HG03460 (cell line): Measurements from ENCODE around the gene MYL9.

Experiments
- ATAC-seq: cut with Tn5 transposase; IDR thresholded peaks from one replicate; pipeline ENCODE4 v1.9.1; 2021; ENCODE audit not compliant: unreplicated experiment

MYL9 gene

DNA sequence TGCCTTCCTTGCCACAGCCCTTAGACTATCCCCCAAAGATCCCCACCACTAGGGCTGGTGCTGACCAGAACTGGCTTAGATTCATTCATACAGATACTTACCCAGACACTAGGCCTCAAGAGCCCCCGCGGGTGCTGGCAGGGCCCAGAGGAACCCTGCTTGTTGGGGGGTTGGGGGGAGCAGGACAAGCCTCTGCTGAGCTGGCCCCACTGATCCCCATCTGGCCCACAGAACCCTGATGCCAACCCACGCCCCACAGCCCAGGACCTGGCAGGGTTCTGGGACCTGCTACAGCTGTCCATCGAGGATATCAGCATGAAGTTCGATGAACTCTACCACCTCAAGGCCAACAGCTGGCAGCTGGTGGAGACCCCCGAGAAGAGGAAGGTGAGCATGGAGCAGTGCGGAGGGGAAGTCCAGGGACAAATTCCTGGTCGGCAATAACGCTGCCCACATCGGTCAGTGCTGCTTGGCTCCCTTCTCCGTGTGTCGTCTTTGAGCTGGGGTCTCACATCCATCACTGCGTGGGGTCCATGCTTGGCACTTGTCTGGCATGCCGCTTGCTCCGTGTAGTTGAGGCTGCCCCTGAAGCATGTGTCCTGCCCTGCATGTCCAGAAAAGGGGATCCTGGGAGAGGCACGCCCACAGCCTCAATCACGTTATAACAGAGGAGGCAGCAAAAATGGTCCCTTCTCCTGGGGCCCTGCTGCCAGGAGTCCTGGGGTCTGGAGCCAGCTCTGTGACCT, 15.5 kb upstream of the MYL9 start:
- ATAC-seq: no peak

DNA sequence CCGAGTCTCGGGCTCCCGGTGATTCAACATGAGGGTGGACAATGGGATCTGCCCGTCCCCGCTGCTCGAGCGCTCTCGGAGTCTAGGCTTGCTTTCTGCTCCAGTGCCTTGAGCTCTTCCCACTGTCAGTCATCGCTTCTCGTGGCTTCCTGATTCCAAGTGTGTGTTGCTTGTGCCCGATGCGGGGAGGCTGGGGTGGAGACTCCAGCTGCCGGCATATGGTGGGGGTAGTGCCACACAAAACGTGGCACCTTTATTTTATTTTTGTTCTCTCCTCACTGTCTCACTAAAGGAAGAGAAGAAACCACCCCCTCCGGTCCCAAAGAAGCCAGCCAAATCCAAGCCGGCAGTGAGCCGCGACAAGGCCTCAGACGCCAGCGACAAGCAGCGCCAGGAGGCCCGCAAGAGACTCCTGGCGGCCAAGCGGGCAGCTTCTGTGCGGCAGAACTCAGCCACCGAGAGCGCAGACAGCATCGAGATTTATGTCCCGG, 14.8 kb upstream of the MYL9 start:
- ATAC-seq: no peak

DNA sequence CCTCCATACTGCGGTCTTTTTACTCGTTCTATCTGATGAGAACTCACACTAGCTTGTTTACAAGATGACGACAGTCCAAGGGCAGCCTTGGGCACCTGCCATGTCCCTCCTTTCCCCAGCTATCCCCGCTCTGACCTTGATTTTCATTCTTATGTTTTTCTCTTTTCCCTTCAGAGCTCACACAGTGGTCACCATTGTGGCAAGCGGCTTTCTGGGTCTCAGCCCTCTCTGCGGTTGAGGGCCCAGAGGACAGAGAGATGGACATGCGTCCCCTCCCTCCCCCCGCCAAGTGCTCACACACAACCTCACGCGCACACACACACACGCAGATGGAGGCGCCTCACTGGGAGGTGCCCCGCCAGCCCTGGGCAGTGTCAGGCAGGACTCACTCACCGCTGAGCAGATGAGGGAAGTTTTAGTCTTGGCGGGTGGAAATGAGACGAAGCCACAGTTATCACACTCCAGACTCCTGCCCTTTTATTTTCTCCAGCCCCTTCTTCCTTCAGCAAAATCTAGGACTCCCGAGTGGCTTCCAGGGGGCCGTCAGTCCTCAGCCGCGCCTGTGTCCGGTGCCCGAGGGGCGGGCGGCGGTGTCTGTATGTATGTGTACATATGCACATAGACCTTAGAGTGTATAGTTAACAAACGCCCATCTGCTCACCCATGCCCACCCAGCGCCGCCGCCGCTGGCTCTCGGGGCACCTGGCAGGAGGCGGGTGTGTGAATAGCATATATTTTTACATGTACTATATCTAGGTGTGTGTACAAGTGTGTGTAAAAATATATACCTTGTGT, 13.8 kb upstream of the MYL9 start:
- no peak for ATAC-seq

DNA sequence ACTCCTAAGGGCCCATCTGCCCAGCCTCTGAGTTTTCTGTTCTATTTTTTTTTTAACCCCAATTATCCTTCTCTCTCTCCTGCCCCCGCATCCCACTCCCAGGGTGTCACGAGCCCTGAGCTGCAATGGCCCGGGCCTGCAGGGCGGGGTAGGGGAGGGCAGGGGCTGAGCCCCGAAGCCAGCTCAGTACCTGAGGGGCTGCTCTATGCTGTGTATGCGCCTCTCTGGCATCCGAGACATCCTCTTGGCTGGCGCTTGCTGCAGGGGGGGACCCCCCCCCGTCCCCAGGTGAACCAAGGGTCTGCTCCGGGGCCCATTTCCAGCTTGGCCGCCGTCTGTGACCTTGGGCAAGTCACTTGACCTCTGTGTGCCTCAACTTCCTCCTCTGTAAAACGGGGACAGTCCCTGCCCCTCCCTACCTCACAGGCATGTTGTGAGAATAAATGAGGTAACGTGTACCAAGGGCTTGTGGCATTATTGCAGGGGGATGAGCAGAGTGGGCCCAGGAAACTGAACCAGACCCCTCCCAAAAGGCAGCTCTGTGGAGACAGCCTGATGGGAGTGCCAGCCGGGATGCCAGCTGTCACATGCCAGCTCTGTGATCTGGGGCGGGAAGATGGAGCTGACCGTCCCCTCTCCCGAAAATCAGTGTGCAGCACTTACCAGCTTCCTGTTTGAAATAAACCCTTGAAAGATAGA, 13.0 kb upstream of the MYL9 start:
- no peak for ATAC-seq

DNA sequence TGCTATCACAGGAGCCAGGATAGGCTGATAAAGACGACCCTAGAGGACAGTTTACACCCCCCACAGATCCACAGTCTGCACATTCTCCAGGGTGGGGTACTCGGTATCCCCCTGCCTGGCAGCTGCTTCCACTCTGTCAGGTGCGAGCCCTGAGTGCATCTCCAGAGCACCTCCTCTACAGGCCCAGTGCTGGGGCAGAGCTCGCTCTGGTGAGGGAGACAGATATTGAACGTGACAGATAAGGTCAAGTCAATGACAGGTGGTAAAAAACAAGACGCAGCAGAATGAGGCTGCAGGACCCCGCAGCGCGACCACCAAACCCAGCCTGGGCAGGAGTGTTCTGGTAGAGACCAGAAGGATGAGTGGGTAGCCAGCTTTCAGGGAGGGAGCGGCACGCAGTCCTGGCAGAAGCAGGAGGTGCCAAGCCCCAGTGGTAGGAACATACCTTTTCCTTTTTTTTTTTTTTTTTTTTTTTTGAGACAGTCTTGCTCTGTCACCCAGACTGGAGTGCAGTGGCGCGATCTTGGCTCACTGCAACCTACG, 12.4 kb upstream of the MYL9 start:
- ATAC-seq: no peak

DNA sequence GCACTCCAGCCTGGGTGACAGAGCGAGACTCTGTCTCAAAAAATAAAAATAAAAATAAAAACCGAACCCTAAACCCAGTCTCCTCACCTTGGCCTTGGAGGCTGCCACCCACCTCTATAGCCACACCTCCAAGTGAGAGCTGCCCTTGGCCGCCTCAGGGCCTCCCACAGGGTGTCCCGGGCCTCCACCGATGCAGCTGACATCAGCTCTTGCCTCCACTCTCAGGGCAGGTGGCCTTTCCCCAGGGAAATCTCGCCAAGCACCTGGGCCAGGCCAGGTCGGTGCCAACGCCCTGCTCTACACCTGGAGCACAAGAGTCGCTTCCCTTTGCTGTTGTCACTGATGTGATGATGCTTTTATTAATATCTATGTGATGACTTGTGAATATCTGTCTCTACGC, 8.9 kb upstream of the MYL9 start:
- no peak for ATAC-seq

DNA sequence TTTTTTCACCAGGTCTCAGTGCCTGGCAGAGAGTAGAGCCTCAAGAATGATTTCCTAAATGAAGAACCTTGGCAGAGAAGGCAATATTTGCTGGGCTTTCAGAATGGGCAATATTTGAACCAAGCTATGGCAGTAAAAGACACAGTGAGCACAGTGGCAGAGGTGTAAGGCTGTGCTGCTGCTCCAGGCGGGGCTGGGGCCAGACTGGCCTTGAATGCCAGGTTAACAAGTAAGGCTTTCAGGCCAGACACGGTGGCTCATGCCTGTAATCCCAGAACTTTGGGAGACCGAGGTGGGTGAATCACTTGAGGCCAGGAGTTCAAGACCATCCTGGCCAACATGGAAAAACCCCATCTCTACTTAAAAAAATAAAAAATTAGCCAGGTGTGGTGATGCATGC, 8.5 kb upstream of the MYL9 start:
- no peak for ATAC-seq

DNA sequence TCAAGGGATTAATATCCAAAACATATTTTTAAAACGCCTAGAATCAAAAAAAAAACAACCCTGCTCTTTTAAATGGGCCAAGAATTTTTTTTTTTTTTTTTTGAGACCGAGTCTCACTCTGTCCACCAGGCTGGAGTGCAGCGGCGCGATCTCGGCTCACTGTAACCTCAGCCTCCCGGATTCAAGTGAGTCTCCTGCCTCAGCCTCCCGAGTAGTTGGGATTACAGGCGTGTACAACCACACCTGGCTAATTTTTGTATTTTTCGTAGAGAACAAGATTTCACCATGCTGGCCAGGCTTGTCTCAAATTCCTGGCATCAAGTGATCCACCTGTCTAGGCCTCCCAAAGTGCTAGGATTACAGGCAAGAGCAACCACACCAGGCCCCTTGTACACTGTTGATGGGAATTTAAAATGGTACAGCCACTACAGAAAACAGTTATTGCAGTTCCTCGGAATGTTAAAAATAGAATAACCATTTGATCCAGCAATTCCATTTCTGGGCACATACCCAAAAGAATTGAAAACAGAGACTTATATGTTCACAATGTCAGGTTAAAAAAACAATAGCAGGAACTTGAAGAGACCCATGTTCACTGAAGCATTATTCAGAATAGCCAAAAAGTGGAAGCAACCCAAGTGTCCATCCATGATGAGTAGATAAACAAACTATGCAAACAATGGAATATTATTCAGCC, 3.1 kb upstream of the MYL9 start:
- no peak for ATAC-seq

DNA sequence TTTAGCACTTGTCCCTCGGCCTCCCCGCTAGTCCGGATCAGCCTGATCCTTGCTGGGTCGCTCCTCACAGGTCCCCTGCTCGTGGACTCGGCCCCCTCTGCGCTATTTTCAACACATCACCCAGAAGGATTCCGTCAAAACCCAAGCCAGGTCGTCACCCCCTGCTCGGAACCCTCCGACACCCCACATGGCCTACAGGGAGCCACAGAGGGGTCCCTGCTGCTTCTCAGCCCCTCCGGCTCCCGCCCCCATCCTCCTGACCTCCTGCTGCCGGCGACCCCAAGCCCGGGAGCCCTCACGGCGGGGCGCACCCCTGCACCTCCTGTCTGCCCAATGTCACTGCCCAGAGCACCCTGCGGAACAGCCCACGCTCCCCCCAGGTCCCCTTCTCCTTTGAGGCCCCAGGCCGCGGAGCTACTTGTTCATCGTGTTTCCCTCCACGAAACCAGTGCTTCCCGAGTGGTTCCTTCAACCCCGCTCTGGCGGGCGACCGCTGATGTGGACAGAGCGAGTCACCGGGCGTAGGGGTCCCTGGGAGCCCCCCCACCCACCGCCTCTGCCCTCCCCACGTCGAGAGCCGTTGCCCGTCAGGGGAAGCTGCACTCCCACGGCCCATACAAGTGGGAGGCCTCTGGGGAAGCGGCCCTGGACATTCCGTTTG, 638 bp upstream of the MYL9 start:
- ATAC-seq: no peak

DNA sequence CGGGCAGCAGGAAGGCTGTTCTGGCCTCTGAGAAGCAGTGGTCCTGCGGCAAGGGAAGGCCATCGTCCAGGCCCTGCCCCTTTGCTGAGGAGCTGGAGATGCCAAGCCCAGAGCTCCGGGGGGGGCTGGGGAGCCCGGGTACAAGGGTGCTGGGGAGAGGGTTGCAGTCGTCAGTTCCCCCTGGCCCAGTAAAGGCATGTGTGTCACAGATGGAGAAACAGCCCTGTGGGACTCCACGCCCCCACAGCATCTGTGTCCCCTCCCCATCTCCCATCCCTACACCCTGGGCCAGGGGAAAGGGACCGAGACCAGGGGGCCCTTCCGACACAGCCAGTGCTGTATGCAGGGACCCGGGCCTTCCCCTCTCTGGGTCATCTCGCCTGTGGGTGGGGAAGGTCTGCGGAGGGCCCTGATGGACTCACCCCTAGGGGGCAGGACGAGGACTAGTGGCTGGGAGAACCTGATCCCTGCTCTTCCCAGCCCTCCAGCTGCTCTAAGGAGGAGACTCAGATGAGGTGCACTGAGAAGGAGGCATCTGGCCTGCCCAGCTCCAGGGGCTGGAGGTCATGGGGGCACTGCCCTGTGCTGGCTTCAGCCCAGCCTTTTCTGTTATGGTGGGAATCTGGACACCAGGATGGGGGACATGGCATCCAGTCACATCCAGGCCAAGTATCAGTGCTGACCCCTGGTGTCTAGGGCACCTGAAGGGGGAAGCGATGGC, 609 bp downstream of the MYL9 start:
- ATAC-seq: no peak

DNA sequence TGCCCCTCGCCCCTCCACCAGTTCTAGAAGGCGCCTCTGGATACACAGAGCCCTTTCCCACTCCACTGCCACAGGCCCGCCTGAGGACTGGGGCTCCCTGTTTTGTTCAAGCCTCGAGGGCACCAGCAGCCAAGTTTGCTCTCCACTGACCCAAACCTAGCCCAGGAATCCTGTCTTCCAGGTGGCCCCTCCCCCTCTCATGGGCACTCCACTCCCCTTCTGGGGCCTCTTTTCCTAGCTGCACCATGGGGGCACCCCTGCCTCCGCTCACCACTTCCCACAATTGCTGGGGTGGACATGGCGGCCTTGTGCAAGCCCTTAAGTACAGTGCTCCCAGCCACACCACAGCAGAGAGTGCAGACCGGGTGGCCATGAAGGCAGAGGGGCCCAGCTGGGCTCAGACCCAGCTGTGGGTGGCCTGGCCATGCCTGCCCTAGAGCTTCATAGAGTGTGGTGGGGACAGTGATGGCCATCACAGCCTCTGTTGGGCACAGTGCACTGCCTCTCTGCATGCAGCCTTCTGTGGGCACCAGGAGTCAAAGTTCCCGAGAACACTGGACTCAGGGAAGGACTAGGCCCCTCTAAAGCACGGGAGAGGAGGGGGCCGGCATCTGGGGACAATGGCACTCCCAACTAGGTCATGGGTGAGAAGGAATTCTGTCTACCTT, 1.3 kb downstream of the MYL9 start:
- ATAC-seq: no peak

DNA sequence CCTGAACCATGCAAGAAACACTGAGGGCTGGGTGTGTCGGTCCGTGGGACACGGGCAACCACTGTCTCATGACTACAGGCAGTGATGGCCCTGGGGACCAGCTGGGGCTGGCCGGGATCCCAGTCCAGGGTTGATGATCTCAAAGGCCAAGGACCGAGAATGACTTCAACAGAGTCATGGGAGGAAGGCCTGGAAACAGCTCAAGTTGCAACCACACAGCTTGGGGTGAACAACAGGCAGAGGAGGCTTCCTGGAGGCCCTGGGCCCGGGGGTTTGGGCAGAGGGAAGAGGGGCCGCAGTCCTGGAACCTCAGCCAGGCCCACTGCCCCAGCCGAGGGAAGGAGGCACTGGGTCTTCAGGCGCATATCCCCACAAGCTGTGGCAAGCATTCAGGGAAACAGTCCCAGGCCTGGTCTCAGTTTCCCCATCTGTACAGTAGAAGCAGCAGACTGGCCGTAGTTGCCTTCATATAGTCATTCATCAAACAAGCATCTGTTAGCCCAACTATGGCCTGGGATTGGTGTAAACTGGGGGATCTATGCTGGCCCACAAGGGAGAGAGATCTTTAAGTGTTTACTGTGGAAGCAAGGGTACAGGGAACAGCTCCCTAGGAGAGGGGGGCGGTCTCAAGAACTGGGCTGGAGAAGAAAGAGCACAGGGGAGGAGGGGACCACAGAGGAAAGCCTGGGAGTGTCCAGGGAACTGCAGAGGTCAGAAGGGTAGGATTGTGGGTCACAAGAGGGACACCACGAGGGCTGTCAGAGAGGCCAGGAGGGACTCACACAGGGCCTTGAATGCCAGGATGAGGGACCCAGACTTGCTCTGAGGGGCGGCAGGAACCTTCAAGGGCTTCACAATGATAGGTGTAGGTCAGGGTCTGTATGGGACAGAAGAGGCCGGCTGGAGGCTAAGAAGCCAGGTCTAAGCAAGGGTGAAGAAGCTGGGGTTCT, 2.1 kb downstream of the MYL9 start:
- no peak for ATAC-seq

DNA sequence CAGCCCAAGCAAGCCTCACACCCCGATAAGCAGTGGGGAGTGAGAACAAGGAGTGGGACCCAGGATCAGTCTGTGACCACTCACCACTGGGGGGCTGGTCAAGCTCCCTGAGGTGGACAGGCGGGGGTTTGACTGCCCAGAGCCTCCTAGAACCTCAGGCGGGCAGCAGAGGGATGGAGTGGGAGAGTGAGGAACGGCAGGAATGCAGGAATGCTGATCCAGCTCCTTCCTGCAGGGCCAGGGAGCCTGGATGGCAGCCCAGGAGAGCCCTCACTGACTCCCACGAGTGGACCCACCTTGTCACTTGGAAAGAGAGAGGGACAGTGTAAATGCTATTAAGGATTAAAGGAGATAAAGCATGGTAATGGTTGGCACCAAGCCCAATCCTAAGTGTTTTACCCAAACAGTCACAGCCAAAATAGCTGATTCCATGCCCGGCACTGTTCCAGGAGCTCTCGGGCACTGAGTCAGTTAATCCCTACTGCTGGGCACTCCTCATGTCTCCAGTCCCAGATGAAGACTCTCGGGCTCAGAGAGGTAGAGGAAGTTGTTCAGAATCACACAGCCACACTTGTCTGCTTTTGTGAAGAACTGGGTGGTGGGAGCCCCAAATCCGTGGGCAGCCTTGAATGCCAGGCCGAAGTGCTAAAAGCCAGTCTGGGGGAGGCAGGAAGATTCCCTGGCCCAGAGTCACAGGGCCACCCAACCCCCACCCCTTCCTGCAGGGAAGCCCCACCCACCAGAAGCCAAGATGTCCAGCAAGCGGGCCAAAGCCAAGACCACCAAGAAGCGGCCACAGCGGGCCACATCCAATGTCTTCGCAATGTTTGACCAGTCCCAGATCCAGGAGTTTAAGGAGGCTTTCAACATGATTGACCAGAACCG, 3.1 kb downstream of the MYL9 start:
- ATAC-seq: no peak

DNA sequence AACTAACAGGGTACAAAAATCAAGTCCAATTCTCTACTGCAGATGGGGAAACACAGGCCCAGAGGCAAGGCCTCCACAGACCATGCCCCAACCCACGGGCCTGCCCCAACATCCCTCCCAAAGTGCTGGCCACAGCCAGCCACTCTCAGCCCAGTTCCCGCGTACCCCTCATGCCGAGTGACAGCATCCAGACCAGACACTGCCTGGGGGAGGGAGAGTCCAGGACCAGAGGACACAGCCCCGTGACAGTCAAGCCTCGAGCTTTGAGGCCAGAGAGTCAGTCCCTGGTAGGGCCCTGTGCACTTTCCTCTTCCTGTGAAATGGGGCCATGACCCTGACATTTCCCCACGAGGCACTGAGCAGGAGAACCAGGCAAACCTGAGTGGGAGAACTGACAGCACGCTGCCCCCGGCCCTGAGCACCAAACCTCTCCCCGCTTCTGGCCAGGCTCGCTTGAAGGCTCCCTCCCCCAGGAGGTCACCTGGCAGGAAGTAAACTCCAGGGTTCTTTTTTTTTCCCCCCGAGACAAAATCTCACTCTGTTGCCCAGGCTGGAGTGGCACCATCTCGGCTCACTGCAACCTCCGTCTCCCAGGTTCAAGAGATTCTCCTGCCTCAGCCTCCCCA, 4.9 kb downstream of the MYL9 start:
- no peak for ATAC-seq

DNA sequence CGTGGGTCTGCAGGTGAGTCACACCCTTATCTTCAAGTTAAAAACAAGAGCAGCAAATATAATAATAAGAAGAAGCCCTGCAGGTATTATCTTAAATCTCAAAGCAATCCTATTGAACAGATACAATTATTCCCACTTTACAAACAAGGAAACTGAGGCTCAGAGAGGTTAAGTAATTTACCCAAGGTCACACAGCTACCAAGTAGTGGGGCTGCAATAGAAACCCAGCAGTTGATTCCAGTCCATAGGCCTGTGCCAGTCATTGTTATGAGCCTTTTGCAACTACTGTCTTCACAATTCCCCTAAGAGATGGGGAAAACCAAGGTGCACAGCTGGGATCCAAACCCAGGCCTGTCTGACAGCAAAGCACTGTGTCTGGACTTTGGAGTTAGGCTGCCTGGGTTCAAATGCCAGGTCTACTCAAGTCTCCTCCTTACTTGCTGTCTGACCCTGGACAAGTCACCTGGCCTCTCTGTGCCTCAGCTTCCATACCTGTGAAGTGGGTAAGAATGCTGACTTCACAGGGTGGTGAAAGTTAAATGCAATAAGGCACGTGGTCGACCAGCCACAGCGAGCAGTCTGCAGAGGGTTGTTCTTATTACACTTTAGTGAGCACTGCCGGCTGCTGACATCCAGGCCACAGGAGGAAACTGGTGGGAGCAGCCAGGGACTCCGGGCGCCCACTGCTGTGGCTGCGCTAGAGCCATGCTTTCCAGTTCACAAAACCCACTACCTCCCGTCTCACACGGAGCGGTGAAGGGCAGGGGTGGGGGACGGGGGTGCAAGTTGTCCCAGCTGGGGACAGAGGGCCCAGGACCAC, 6.1 kb downstream of the MYL9 start:
- no peak for ATAC-seq

DNA sequence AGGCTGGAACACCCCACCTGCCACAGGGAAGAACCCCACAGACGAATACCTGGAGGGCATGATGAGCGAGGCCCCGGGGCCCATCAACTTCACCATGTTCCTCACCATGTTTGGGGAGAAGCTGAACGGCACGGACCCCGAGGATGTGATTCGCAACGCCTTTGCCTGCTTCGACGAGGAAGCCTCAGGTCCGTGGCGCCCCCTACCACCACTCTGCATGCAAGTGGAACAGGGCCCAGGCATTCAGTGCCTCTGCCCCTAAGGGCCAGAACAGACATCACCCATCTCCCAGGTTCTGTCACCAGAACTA, 6.6 kb downstream of the MYL9 start:
- ATAC-seq: no peak
